ENCODE data around the gene RNF212.

The RNF212 gene

DNA sequence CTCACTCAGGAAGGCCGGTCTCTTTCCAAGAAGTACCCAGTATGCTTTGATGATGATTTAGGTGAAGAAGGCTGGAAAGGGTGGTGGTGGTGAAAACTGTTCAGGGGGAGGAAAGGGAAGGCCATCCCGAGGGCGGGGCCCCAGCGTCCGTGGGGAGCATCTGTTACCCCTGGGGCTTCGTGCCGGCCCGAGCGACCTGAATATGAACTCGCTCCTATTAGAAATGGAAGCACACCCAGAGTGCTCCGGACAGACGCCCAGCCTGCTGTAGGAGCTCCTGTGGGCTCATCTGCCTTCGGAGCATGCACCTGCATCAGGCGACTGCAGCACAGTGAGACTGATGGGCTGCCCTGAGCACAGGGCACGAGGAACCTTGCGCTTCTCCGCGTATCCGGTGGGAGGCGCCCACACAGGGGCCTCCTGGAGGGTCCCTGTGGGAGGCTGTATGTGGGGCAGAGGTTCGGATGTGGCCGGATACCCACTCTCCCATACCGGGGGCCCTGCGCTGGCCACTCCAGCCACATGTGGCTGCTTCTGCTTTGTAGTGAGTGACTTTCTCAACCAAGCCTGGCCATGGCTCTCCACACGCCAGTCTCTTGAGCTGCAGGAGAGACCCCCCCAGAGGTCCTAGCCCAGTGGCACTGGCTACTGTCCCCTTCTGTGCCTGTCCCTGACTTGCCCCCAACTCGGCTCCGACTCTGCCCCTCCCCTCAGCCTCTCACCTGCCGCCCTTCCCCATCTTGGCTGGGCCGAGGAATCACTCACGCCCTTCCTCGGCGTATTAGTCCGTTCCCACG, 65.2 kb downstream of the RNF212 start:
- DNase-seq (ENCODE audit: low read depth), result no peak
- TF ChIP-seq, protein P1, sequence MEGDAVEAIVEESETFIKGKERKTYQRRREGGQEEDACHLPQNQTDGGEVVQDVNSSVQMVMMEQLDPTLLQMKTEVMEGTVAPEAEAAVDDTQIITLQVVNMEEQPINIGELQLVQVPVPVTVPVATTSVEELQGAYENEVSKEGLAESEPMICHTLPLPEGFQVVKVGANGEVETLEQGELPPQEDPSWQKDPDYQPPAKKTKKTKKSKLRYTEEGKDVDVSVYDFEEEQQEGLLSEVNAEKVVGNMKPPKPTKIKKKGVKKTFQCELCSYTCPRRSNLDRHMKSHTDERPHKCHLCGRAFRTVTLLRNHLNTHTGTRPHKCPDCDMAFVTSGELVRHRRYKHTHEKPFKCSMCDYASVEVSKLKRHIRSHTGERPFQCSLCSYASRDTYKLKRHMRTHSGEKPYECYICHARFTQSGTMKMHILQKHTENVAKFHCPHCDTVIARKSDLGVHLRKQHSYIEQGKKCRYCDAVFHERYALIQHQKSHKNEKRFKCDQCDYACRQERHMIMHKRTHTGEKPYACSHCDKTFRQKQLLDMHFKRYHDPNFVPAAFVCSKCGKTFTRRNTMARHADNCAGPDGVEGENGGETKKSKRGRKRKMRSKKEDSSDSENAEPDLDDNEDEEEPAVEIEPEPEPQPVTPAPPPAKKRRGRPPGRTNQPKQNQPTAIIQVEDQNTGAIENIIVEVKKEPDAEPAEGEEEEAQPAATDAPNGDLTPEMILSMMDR (conservative IDR thresholded peaks at IDR 0.05; ENCODE audit: low read depth, low read length), result no peak
- no peak overlapping the region for H3K4me3 ChIP-seq (ENCODE audit: low read depth, low read length)

DNA sequence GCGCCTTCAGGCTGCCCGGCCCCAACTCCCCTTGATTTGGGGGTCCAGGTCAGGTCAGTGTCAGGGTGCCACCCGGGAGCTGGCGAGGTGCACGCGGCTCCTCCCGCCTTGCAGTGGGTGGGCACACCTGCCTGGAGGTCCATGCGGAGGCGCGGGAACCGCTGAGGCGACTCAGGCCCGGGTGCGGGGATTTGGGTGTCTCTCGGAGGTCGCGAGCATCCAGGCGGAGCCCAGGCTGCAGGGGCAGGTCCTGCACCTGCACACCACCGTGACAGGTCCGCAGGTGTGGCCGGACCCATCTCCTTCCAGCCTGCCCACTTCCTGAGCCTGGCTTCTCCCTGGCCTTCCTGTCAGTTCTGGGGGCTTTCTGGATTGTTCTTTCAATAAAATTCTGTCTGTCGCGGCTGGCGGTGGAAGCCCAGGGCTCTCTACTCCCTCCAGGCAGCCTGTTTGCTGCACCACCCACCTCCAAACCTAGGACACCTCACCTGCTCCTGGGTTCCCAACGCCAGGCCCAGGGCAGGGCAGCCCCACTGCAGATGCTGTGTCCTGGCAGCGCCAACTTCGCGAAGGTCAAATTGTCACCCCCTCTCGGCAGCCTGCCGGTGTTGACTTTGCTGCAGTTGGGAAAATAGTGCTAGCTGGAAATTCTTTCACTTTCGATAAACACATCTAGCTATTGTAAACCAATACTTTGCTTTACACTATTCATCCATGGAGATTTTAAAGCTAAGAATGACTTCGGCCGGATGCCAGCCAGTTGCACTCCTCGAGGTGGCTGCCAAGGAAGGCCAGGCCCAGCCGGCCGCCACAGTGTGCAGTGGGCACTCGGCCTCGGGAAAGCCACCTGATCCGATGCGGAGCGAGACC, 66.0 kb downstream of the RNF212 start:
- peak; percentile 35 for DNase-seq (ENCODE audit: low read depth)
- H3K4me3 ChIP-seq (ENCODE audit: low read depth, low read length), result no peak overlapping the region
- TF ChIP-seq, protein P1 (conservative IDR thresholded peaks at IDR 0.05; ENCODE audit: low read depth, low read length), result no peak

DNA sequence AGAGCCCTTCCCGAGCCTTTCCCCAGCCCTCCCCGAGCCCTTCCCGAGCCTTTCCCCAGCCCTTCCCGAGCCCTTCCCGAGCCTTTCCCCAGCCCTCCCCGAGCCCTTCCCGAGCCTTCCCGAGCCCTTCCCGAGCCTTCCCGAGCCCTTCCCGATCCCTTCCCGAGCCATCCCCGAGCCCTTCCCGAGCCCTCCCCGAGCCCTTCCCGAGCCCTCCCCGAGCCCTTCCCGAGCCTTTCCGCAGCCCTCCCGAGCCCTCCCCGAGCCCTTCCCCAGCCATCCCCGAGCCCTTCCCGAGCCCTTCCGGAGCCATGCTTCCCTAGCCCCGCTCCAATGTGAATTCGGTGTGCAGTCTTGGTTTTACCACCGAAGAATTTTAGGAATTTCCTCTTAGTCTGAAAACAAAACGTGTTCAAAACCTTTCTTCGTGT, 66.8 kb downstream of the RNF212 start:
- peak overlapping the region; percentile 20 for H3K4me3 ChIP-seq (ENCODE audit: low read depth, low read length)
- DNase-seq (ENCODE audit: low read depth), result peak; percentile 73

DNA sequence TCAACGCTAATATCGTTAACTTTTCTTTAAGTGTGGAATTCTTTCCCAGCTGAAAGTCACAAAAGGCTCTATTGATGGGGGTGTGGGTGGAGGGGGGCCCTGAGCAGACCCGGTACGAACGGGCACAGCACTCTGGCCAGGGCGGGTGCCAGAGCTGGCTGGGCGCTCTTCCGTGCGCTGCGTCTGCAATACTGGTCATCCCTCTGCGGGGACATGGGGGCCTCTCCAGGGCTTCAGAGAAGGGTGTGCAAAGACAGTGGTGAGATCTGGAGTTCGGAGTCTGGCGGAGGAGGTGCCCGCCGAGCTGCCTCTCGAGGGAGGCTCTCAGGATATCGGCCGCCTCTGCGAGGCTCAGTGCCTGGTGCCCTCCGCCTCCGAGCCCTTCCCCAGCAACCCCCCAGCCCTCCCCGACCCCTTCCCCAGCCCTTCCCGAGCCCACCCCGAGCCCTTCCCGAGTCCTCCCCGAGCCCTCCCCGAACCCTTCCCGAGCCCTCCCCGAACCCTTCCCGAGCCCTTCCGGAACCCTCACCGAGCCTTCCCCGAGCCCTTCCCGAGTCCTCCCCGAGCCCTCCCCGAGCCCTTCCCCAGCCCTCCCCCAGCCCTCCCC, 67.7 kb downstream of the RNF212 start:
- TF ChIP-seq, protein P1 (conservative IDR thresholded peaks at IDR 0.05; ENCODE audit: low read depth, low read length), result no peak
- H3K4me3 ChIP-seq (ENCODE audit: low read depth, low read length), result no peak overlapping the region
- DNase-seq (ENCODE audit: low read depth), result no peak

DNA sequence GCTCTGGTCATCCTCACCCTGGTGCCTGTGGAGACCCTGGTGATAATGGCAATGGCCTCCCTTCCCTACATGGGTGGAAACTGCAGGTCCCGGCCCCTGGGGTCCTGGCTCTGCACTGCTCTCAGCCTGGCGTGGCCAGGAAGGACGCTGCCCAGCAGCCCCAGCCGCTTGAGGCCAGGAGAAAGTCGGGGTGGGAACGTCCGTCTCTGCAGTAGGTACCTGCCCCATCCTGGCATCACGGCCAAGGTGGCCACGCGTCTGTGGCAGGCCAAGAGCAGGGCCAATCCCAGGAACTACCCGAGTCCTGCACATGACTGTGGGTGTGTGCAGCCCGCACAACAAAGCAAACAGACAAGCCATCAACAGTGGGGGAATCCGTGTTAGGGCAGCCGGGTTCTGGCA, 68.2 kb downstream of the RNF212 start:
- TF ChIP-seq, protein P1 (conservative IDR thresholded peaks at IDR 0.05; ENCODE audit: low read depth, low read length), result no peak
- DNase-seq (ENCODE audit: low read depth), result no peak
- H3K4me3 ChIP-seq (ENCODE audit: low read depth, low read length), result no peak overlapping the region

DNA sequence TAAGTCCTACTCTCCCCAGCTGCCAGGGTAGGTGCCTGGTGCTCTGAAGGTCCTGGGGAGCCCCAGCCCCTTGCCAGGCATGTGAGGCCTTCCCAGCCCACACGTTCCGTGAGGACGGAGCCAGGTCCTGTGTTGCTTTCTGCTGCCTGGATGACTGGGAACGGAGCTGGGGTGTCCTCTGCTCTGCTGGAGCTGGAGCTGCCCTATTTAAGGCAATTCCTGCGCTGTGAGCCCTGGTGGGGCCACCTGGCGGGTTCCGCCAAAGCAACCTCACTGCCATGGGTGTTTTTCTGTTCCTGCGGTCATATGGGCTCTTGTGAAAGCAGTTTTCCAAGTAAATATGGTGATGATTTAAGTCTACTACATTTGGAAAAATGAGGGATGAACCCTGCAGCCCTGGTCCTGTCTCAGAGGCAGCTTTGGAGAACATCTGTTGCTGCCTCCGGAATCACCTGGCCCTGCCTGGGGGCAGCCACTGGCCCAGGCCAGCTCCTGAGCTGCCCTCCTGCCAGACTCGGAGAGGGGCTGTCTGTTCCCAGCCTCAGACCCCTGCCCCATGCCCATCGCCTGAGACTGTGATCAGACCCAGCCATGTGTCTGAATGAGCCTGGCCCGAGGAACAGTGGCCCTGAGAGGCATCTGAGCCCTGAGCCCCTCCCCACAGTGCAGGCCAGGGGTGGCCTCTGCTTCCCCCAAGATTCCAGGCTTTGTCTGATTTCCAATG, 68.7 kb downstream of the RNF212 start:
- no peak overlapping the region for H3K4me3 ChIP-seq (ENCODE audit: low read depth, low read length)
- TF ChIP-seq, protein P1 (conservative IDR thresholded peaks at IDR 0.05; ENCODE audit: low read depth, low read length), result no peak
- DNase-seq (ENCODE audit: low read depth), result no peak

All from choroid plexus epithelial cell (primary cell).